ENCODE measurements around the gene PTPRN2. TPM values are rescaled to one million over a fixed set of nuclear protein-coding genes. Genes with fewer than 3 reads are reported as not detected.
A peak's percentile ranks its signal among the peaks of the same experiment; 100 is the strongest.

Gene PTPRN2
- total and polyA plus RNA-seq, 2 of the 13 experiments (the other 11 are each of a cell fraction or from before 2014, with no cell fraction given) = 2.5 to 24.2 TPM

GRCh38 chr7:158533386-158534133 is 54.1 kb downstream of the PTPRN2 start:
- Histone ChIP-seq H2AFZ (ENCODE audit: low read length) (no peak overlapping the region), H3K9ac (ENCODE audit: insufficient read depth, low read depth, low read length) (no peak overlapping the region), H3K27me3 (ENCODE audit: control insufficient read depth in 1 of 2, insufficient read depth in 2 of 2, low read length in 2 of 2) (no peaks in the 10 kb centered on the region), H3K4me1 (ENCODE audit: insufficient read depth, low read length) (peaks cover 52% of the 10 kb centered on the region), H3K36me3 (replicated peaks in 1 of 2; ENCODE audit: control insufficient read depth in 1 of 2, insufficient read depth in 2 of 2, low read length in 2 of 2) (peaks cover 4 to 10% of the 10 kb centered on the region in 2 experiments; a peak in 3 of 5 replicates), H3K79me2 (ENCODE audit: insufficient read depth, low read length) (peaks cover 25% of the 10 kb centered on the region), H3K4me2 (ENCODE audit: low read depth, low read length) (no peak overlapping the region), H4K20me1 (ENCODE audit: insufficient read depth, low read length) (peaks cover 80% of the 10 kb centered on the region), H3K4me3 (replicated peaks in 1 of 3; ENCODE audit: insufficient read depth in 1 of 3, low read depth in 2 of 3, low read length in 3 of 3) (no peak overlapping the region), H3K27ac (ENCODE audit: extremely low read length, insufficient read depth, low read length) (no peak overlapping the region), H3K9me3 (ENCODE audit: low read length) (no peaks in the 10 kb centered on the region)
- POLR2A ChIA-PET = no interaction called here
- TF ChIP-seq ZSCAN20 (CRISPR knock-in tag; IDR thresholded peaks at IDR 0.05; ENCODE audit: borderline replicate concordance) (no peak), POLR2A (IDR thresholded peaks at IDR 0.05; ENCODE audit: insufficient read depth in 1 of 2, low read depth in 2 of 2, low read length in 2 of 2) (0 out of 4 replicates have a peak, but pooled peaks of 1 of the 2 experiments have one; percentile 11)
- in situ Hi-C loops (cut with HindIII; ENCODE audit: extremely low pct_ligation_motif_present, low pct_unique_long_range_greater_than_20kb) = no loop called here
- 95% methylated on average over 9 of the region's 26 CpGs for WGBS (ENCODE audit: low lambda C conversion rate)
- BruUV-seq (replicated peaks) = no TSS peak
- ATAC-seq (no peak), FAIRE-seq (no peak), DNase-seq (ENCODE audit: low spot score) (no peak)
- intact Hi-C loops (cut with micrococcal nuclease; ENCODE audit: unreplicated experiment) = no loop called here
- CTCF ChIA-PET (ENCODE audit: low intra/inter-chr PET ratio, low total read pairs) = no interaction called here

- Histone ChIP-seq H3K27me3 (ENCODE audit: control insufficient read depth in 1 of 2, insufficient read depth in 2 of 2, low read length in 2 of 2) (no peaks in the 10 kb centered on the region), H3K4me2 (ENCODE audit: low read depth, low read length) (no peak overlapping the region), H3K4me1 (ENCODE audit: insufficient read depth, low read length) (peaks cover 52% of the 10 kb centered on the region), H3K27ac (ENCODE audit: extremely low read length, insufficient read depth, low read length) (no peak overlapping the region), H3K9me3 (ENCODE audit: low read length) (no peaks in the 10 kb centered on the region), H3K79me2 (ENCODE audit: insufficient read depth, low read length) (peaks cover 25% of the 10 kb centered on the region), H3K36me3 (replicated peaks in 1 of 2; ENCODE audit: control insufficient read depth in 1 of 2, insufficient read depth in 2 of 2, low read length in 2 of 2) (peaks cover 3 to 10% of the 10 kb centered on the region in 2 experiments; a peak in 3 of 5 replicates), H2AFZ (ENCODE audit: low read length) (no peak overlapping the region), H3K4me3 (replicated peaks in 1 of 3; ENCODE audit: insufficient read depth in 1 of 3, low read depth in 2 of 3, low read length in 3 of 3) (no peak overlapping the region), H3K9ac (ENCODE audit: insufficient read depth, low read depth, low read length) (no peak overlapping the region), H4K20me1 (ENCODE audit: insufficient read depth, low read length) (peaks cover 80% of the 10 kb centered on the region)
- intact Hi-C loops (cut with micrococcal nuclease; ENCODE audit: unreplicated experiment) = no loop called here
- FAIRE-seq = no peak
- DNase-seq (ENCODE audit: low spot score) = no peak
- TF ChIP-seq ZNF784 (CRISPR knock-in tag; IDR thresholded peaks at IDR 0.05; ENCODE audit: borderline replicate concordance) (no peak), ZNF543 (CRISPR knock-in tag; IDR thresholded peaks at IDR 0.05) (no peak), ZSCAN30 (CRISPR knock-in tag; IDR thresholded peaks at IDR 0.05) (no peak), ZFY (CRISPR knock-in tag; IDR thresholded peaks at IDR 0.05) (no peak)
- CTCF ChIA-PET (ENCODE audit: low intra/inter-chr PET ratio, low total read pairs) = no interaction called here
- in situ Hi-C loops (cut with HindIII; ENCODE audit: extremely low pct_ligation_motif_present, low pct_unique_long_range_greater_than_20kb) = no loop called here
- POLR2A ChIA-PET = no interaction called here
- 84% methylated on average over 17 of the region's 17 CpGs for WGBS (ENCODE audit: low lambda C conversion rate)
- no TSS peak for BruUV-seq (replicated peaks)
- ATAC-seq = no peak
These were observed 55.5 kb downstream of the PTPRN2 start for GRCh38 chr7:158532093-158532627.
